MM.1S (cell line): ENCODE measurements around the gene FAM118A.

Experiments used
- DNase-seq: peaks from one replicate; pipeline ENCODE4 v3.0.0-alpha.2; 2015
- H2AFZ ChIP-seq: fragments of 300-600 bp; sonication (generic); 2 replicates; pipeline ENCODE4 v1.6.0; 2016; ENCODE audit warnings: antibody characterized with exemption, low read length
- H3F3A ChIP-seq: fragments of 300-600 bp; sonication (generic); 2 replicates; pipeline ENCODE4 v1.6.1; 2016; ENCODE audit warnings: mild to moderate bottlenecking, antibody characterized with exemption, low read length, moderate library complexity, mixed read lengths; ENCODE audit not compliant: insufficient read depth
- H3K27ac ChIP-seq: fragments of 300-600 bp; sonication (generic); 2 replicates; pipeline ENCODE4 v1.5.1; 2016; ENCODE audit warnings: mild to moderate bottlenecking, low read length
- H3K27me3 ChIP-seq: fragments of 300-600 bp; sonication (generic); replicated peaks from 2 replicates; pipeline ENCODE4 v1.6.0; 2016; ENCODE audit warnings: low read length; ENCODE audit not compliant: insufficient read depth
- H3K36me3 ChIP-seq: fragments of 300-600 bp; sonication (generic); replicated peaks from 2 replicates; pipeline ENCODE4 v1.6.1; 2016; ENCODE audit warnings: mild to moderate bottlenecking, low read length, mixed read lengths; ENCODE audit not compliant: insufficient read depth
- H3K4me1 ChIP-seq: fragments of 300-600 bp; sonication (generic); 2 replicates; pipeline ENCODE4 v1.6.1; 2016; ENCODE audit warnings: low read length, mixed read lengths
- H3K4me2 ChIP-seq: fragments of 300-600 bp; sonication (generic); 2 replicates; pipeline ENCODE4 v1.6.0; 2016; ENCODE audit warnings: low read depth, low read length
- H3K4me3 ChIP-seq: fragments of 300-600 bp; sonication (generic); 2 replicates; pipeline ENCODE4 v1.5.1; 2016; ENCODE audit warnings: low read length, mixed read lengths
- H3K79me2 ChIP-seq: fragments of 300-600 bp; sonication (generic); 2 replicates; pipeline ENCODE4 v1.6.1; 2016; ENCODE audit warnings: mixed run types, low read length, mixed read lengths
- H3K9ac ChIP-seq: fragments of 300-600 bp; sonication (generic); 2 replicates; pipeline ENCODE4 v1.6.1; 2016; ENCODE audit warnings: low read length, mixed read lengths
- H3K9me2 ChIP-seq: fragments of 300-600 bp; sonication (generic); replicated peaks from 2 replicates; pipeline ENCODE4 v1.6.1; 2016; ENCODE audit warnings: mild to moderate bottlenecking, low read length, mixed read lengths; ENCODE audit not compliant: insufficient read depth
- H3K9me3 ChIP-seq: fragments of 300-600 bp; sonication (generic); replicated peaks from 2 replicates; pipeline ENCODE4 v1.6.1; 2016; ENCODE audit warnings: mild to moderate bottlenecking, low read length, mixed read lengths; ENCODE audit not compliant: insufficient read depth
- H4K20me1 ChIP-seq: fragments of 300-600 bp; sonication (generic); 2 replicates; pipeline ENCODE4 v1.6.1; 2016; ENCODE audit warnings: mild to moderate bottlenecking, low read length, moderate library complexity, mixed read lengths; ENCODE audit not compliant: insufficient read depth
- EZH2 ChIP-seq: fragments of 300-600 bp; sonication (generic); optimal IDR thresholded peaks from 2 replicates; pipeline ENCODE3; 2017; ENCODE audit warnings: low read depth, mild to moderate bottlenecking, antibody characterized with exemption, low read length, mixed read lengths
- EZH2phosphoT487 ChIP-seq: fragments of 300-600 bp; sonication (generic); IDR thresholded peaks from 2 replicates; pipeline ENCODE4 v1.6.1; 2018; ENCODE audit warnings: antibody characterized with exemption, low read length
- TF ChIP-seq, protein P1 (sequence below): fragments of 300-600 bp; sonication (generic); IDR thresholded peaks from 2 replicates; pipeline ENCODE4 v1.5.1; 2016; ENCODE audit warnings: antibody characterized with exemption, low read length, mixed read lengths

Gene FAM118A

GRCh38 chr22:45291061-45291930 lies 18.4 kb upstream of the FAM118A start:
- Histone ChIP-seq H3K27me3 (peaks cover 4% of the 10 kb centered on the region; the same call in 1 of the 2 replicates), H3F3A (no peaks in the 10 kb centered on the region), H3K9me3 (no peaks in the 10 kb centered on the region), H2AFZ (no peak overlapping the region), H4K20me1 (no peaks in the 10 kb centered on the region), H3K4me2 (no peak overlapping the region), H3K9ac (no peak overlapping the region), H3K4me3 (no peak overlapping the region), H3K79me2 (no peaks in the 10 kb centered on the region), H3K4me1 (no peaks in the 10 kb centered on the region; the same call in 1 of the 2 replicates), H3K36me3 (no peaks in the 10 kb centered on the region), H3K27ac (no peak overlapping the region), H3K9me2 (no peaks in the 10 kb centered on the region)
- DNase-seq = no peak
- TF ChIP-seq, protein P1, sequence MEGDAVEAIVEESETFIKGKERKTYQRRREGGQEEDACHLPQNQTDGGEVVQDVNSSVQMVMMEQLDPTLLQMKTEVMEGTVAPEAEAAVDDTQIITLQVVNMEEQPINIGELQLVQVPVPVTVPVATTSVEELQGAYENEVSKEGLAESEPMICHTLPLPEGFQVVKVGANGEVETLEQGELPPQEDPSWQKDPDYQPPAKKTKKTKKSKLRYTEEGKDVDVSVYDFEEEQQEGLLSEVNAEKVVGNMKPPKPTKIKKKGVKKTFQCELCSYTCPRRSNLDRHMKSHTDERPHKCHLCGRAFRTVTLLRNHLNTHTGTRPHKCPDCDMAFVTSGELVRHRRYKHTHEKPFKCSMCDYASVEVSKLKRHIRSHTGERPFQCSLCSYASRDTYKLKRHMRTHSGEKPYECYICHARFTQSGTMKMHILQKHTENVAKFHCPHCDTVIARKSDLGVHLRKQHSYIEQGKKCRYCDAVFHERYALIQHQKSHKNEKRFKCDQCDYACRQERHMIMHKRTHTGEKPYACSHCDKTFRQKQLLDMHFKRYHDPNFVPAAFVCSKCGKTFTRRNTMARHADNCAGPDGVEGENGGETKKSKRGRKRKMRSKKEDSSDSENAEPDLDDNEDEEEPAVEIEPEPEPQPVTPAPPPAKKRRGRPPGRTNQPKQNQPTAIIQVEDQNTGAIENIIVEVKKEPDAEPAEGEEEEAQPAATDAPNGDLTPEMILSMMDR = no peak
- TF ChIP-seq EZH2 (no peak), EZH2phosphoT487 (no peak)

GRCh38 chr22:45291931-45292290 lies 17.8 kb upstream of the FAM118A start:
- Histone ChIP-seq H3K4me3 (no peak overlapping the region), H3K27ac (no peak overlapping the region), H4K20me1 (no peaks in the 10 kb centered on the region), H3K9me2 (no peaks in the 10 kb centered on the region), H3K27me3 (peaks cover 4% of the 10 kb centered on the region), H3F3A (no peaks in the 10 kb centered on the region), H3K4me2 (no peak overlapping the region), H3K9ac (no peak overlapping the region), H3K4me1 (no peaks in the 10 kb centered on the region; the same call in 1 of the 2 replicates), H3K9me3 (no peaks in the 10 kb centered on the region), H3K36me3 (no peaks in the 10 kb centered on the region), H2AFZ (no peak overlapping the region), H3K79me2 (no peaks in the 10 kb centered on the region)
- DNase-seq = no peak
- no peak for TF ChIP-seq EZH2
- TF ChIP-seq EZH2phosphoT487 = no peak
- TF ChIP-seq, protein P1 = no peak

DNA sequence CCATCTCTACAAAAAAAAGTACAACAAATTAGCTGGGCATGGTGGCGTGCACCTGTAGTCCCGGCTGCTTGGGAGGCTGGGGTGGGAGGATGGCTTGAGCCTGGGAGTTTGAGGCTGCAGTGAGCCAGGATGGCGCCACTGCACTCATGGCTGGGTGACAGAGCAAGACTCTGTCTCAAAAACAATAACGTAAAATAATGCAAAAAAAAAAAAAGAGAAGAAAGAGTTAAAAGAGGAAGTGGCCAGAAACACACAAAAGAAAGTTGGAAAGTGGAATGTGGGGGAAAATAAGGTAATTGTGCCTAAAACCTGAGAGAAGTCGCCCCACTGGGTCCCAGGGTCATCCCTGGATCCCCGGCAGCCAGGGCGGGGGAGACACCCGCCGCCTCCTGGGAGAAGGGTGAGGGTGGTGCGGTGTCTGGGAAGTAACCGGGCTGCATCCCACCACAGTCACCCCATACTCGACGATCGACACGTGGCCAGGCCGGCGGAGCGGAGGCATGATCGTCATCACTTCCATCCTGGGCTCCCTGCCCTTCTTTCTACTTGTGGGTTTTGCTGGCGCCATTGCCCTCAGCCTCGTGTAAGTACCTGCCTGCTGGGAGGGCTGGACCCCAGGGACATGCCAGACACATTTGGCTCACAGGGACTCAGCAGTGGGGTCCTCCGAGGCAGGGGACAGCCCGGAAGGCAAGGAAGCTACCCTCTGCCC lies 16.8 kb upstream of the FAM118A start:
- no peak for DNase-seq
- Histone ChIP-seq H2AFZ (no peak overlapping the region), H3K79me2 (no peaks in the 10 kb centered on the region), H3K4me1 (no peaks in the 10 kb centered on the region; the same call in 1 of the 2 replicates), H3K27ac (no peak overlapping the region), H3K4me2 (no peak overlapping the region), H4K20me1 (no peaks in the 10 kb centered on the region), H3K9me3 (no peaks in the 10 kb centered on the region), H3K9me2 (no peaks in the 10 kb centered on the region), H3K27me3 (peaks cover 4% of the 10 kb centered on the region), H3K36me3 (no peaks in the 10 kb centered on the region), H3K4me3 (no peak overlapping the region), H3K9ac (no peak overlapping the region), H3F3A (no peaks in the 10 kb centered on the region)
- TF ChIP-seq EZH2phosphoT487 = no peak
- TF ChIP-seq, protein P1 = no peak
- no peak for TF ChIP-seq EZH2
